Neural cell (in vitro differentiated cells): ENCODE data around the gene TESMIN. TPM values are rescaled to one million over a fixed set of nuclear protein-coding genes. Genes with fewer than 3 reads are reported as not detected.

Experiments
- H2AFZ ChIP-seq: fragments of 200-600, 300-800 bp; sonication (generic), shearing (Covaris generic); 2 replicates; pipeline ENCODE4 v1.6.0; 2014; ENCODE audit warnings: low read depth, mild to moderate bottlenecking, antibody characterized with exemption, low read length, moderate library complexity
- H3F3A ChIP-seq: fragments of 200-600 bp; shearing (Covaris generic); 2 replicates; pipeline ENCODE4 v1.6.1; 2016; ENCODE audit warnings: mild to moderate bottlenecking, moderate library complexity, mixed read lengths, antibody characterized with exemption, low read length; ENCODE audit not compliant: insufficient read depth, poor library complexity, severe bottlenecking
- H3K27ac ChIP-seq: fragments of 200-600, 300-800 bp; sonication (generic), shearing (Covaris generic); 2 replicates; pipeline ENCODE4 v1.5.1; 2014; ENCODE audit warnings: mild to moderate bottlenecking, low read length, moderate library complexity
- H3K27me3 ChIP-seq: fragments of 300-800, 200-600 bp; sonication (generic), shearing (Covaris generic); 2 replicates; pipeline ENCODE4 v1.6.0; 2014; ENCODE audit warnings: mild to moderate bottlenecking, low read depth, low read length, moderate library complexity; ENCODE audit not compliant: insufficient read depth
- H3K36me3 ChIP-seq: fragments of 300-800, 200-600 bp; sonication (generic), shearing (Covaris generic); 2 replicates; pipeline ENCODE4 v1.5.1; 2014; ENCODE audit warnings: mild to moderate bottlenecking, antibody characterized with exemption, low read length, moderate library complexity; ENCODE audit not compliant: insufficient read depth
- H3K4me2 ChIP-seq: fragments of 300-800, 200-600 bp; sonication (generic), shearing (Covaris generic); 2 replicates; pipeline ENCODE4 v1.6.0; 2014; ENCODE audit warnings: mild to moderate bottlenecking, low read length
- H3K4me3 ChIP-seq: fragments of 300-800, 200-600 bp; sonication (generic), shearing (Covaris generic); 2 replicates; pipeline ENCODE4 v1.5.1; 2014; ENCODE audit warnings: mild to moderate bottlenecking, low read length, moderate library complexity
- H3K79me2 ChIP-seq: fragments of 200-600 bp; shearing (Covaris generic); replicated peaks from 2 replicates; pipeline ENCODE4 v1.6.0; 2014; ENCODE audit warnings: mild to moderate bottlenecking, low read length, moderate library complexity; ENCODE audit not compliant: insufficient read depth
- H3K9ac ChIP-seq: fragments of 300-800, 200-600 bp; sonication (generic), shearing (Covaris generic); 2 replicates; pipeline ENCODE4 v1.6.1; 2016; ENCODE audit warnings: mild to moderate bottlenecking, low read length, mixed read lengths
- H3K9me2 ChIP-seq: fragments of 200-600 bp; shearing (Covaris generic); 2 replicates; pipeline ENCODE4 v1.6.1; 2016; ENCODE audit warnings: mild to moderate bottlenecking, low read length, mixed read lengths; ENCODE audit not compliant: insufficient read depth
- H3K9me3 ChIP-seq: fragments of 200-600, 300-800 bp; sonication (generic), shearing (Covaris generic); 2 replicates; pipeline ENCODE4 v1.6.1; 2016; ENCODE audit warnings: mild to moderate bottlenecking, mixed run types, low read length, moderate library complexity, mixed read lengths
- H4K20me1 ChIP-seq: fragments of 200-600 bp; shearing (Covaris generic); 2 replicates; pipeline ENCODE4 v1.6.1; 2016; ENCODE audit warnings: mild to moderate bottlenecking, mixed run types; ENCODE audit not compliant: insufficient read depth
- EP300 ChIP-seq: fragments of 450-650 bp; conservative IDR thresholded peaks from 2 replicates; pipeline ENCODE4 v1.6.1; 2014; ENCODE audit warnings: antibody characterized with exemption, mild to moderate bottlenecking, moderate library complexity; ENCODE audit not compliant: poor library complexity, severe bottlenecking
- EZH2 ChIP-seq: fragments of 200-600, 300-800 bp; shearing (Covaris generic), sonication (generic); IDR thresholded peaks from 2 replicates; pipeline ENCODE4 v1.6.1; 2014; ENCODE audit warnings: antibody characterized with exemption, low read length, borderline replicate concordance, mild to moderate bottlenecking; ENCODE audit not compliant: insufficient read depth, poor library complexity, severe bottlenecking
- MXI1 ChIP-seq: fragments of 450-650 bp; conservative IDR thresholded peaks from 2 replicates; pipeline ENCODE4 v1.6.1; 2014; ENCODE audit warnings: antibody characterized with exemption, mild to moderate bottlenecking; ENCODE audit not compliant: poor library complexity, severe bottlenecking
- POLR2AphosphoS5 ChIP-seq: IDR thresholded peaks from 2 replicates; pipeline ENCODE4 v1.6.1; 2012
- RAD21 ChIP-seq: fragments of 450-650 bp; conservative IDR thresholded peaks from 2 replicates; pipeline ENCODE4 v1.6.1; 2014; ENCODE audit warnings: antibody characterized with exemption, mild to moderate bottlenecking, moderate library complexity
- REST ChIP-seq: IDR thresholded peaks from 2 replicates; pipeline ENCODE4 v1.6.1; 2012; ENCODE audit warnings: borderline replicate concordance
- SMC3 ChIP-seq: fragments of 450-650 bp; conservative IDR thresholded peaks from 2 replicates; pipeline ENCODE4 v1.6.1; 2014; ENCODE audit warnings: antibody characterized with exemption, mild to moderate bottlenecking, moderate library complexity; ENCODE audit not compliant: poor library complexity
- TAF1 ChIP-seq: IDR thresholded peaks from 2 replicates; pipeline ENCODE4 v1.6.1; 2012; ENCODE audit warnings: low read depth
- polyA plus RNA-seq: library from polyadenylated mRNA; depleted of rRNA; stranded (reverse); fragments of >200 nt; gene quantifications from 2 replicates; pipeline ENCODE4 v1.2.3, GENCODE V29; 2014
- TF ChIP-seq, protein P1 (sequence below): fragments of 450-650 bp; IDR thresholded peaks from 2 replicates; pipeline ENCODE4 v1.5.1; 2014; ENCODE audit warnings: antibody characterized with exemption, mild to moderate bottlenecking, moderate library complexity; ENCODE audit not compliant: poor library complexity, severe bottlenecking

Gene TESMIN
- polyA plus RNA-seq, 1 donor from 2014 or later, result not detected

- Histone ChIP-seq H3K9ac (no peak overlapping the region), H2AFZ (no peak overlapping the region), H4K20me1 (no peaks in the 10 kb centered on the region), H3K27me3 (no peaks in the 10 kb centered on the region), H3F3A (no peaks in the 10 kb centered on the region), H3K4me3 (no peak overlapping the region), H3K27ac (no peak overlapping the region), H3K9me2 (no peaks in the 10 kb centered on the region), H3K4me2 (no peak overlapping the region), H3K79me2 (no peaks in the 10 kb centered on the region), H3K9me3 (no peaks in the 10 kb centered on the region), H3K36me3 (no peaks in the 10 kb centered on the region)
- TF ChIP-seq EZH2 (no peak), RAD21 (no peak), SMC3 (no peak), TAF1 (no peak), MXI1 (no peak), POLR2AphosphoS5 (no peak), EP300 (no peak), REST (no peak)
- TF ChIP-seq, protein P1, sequence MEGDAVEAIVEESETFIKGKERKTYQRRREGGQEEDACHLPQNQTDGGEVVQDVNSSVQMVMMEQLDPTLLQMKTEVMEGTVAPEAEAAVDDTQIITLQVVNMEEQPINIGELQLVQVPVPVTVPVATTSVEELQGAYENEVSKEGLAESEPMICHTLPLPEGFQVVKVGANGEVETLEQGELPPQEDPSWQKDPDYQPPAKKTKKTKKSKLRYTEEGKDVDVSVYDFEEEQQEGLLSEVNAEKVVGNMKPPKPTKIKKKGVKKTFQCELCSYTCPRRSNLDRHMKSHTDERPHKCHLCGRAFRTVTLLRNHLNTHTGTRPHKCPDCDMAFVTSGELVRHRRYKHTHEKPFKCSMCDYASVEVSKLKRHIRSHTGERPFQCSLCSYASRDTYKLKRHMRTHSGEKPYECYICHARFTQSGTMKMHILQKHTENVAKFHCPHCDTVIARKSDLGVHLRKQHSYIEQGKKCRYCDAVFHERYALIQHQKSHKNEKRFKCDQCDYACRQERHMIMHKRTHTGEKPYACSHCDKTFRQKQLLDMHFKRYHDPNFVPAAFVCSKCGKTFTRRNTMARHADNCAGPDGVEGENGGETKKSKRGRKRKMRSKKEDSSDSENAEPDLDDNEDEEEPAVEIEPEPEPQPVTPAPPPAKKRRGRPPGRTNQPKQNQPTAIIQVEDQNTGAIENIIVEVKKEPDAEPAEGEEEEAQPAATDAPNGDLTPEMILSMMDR, result no peak
Observed at GRCh38 chr11:68767672-68768071, 16.4 kb upstream of the TESMIN start.

DNA sequence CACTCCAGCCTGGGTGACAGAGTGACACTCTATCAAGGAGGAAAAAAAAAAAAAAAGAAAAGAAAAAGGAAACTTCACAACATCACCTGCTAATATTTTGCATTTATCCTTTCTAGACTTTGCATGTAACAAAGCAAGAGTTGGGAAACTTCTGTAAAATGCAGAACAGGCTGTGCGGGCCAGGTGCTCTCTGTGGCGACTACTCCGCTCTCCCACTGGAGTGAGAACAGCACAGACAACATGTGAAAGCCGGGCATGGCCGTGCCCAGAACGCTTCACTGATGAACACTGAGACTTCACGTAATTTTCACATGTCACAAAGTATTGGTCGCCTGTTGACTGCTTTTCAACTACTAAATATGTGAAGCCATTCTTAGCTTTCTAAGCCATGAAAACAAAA lies 15.5 kb upstream of the TESMIN start:
- Histone ChIP-seq H3K4me3 (no peak overlapping the region), H3K27me3 (no peaks in the 10 kb centered on the region), H3K4me2 (no peak overlapping the region), H2AFZ (no peak overlapping the region), H3K36me3 (no peaks in the 10 kb centered on the region), H3K79me2 (no peaks in the 10 kb centered on the region), H4K20me1 (no peaks in the 10 kb centered on the region), H3K9me2 (no peaks in the 10 kb centered on the region), H3F3A (no peaks in the 10 kb centered on the region), H3K27ac (no peak overlapping the region), H3K9me3 (no peaks in the 10 kb centered on the region), H3K9ac (no peak overlapping the region)
- TF ChIP-seq EP300 (no peak), TAF1 (no peak), REST (no peak), SMC3 (no peak), EZH2 (no peak), RAD21 (no peak), MXI1 (no peak), POLR2AphosphoS5 (no peak)
- TF ChIP-seq, protein P1, result no peak
